HG03039 (cell line): ENCODE measurements around the gene APLN.

Source experiments
- ATAC-seq: cut with Tn5 transposase; IDR thresholded peaks from one replicate; pipeline ENCODE4 v1.9.1; 2021; ENCODE audit warnings: mild to moderate bottlenecking, moderate library complexity; ENCODE audit not compliant: unreplicated experiment

The APLN gene

DNA sequence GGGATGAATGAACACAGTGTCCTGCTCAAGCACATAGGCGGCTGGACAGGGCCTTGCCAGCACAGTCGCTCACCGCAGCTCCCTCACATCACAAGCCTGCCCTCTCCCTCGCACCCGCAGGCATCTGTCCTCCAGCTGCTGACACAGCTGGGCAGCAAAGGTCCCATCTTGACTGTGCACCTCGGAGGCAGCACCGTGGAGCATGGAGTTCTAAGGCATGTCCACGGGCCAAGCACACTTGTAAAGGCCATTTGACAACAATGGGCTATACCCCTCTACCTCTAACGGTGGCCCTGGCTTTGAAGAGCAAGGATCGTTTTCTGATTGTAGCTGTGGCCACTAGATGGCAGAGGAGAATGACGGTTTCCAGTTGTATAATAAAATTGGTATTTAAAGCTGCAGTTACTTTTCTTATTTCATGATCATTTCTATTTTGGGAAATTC is 53.8 kb downstream of the APLN start:
- no peak for ATAC-seq

DNA sequence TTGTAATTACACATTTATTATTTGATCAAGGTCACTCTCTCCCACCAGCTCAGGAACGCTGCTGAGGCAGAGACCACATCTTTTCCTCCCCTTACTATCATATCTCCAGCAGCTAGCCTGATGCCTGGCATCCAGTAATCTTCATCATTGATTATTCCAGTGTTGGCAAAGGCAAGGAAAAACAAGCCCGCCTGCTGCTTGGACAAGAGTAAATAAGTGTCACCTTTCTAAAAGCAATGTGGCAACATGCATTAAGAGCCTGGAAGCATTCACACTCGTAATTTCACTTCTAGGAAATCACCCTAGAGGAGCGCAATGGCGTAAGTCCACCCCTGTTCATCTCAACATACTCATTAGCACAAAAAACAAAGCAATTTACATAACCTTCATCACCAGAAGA is 54.8 kb downstream of the APLN start:
- ATAC-seq = no peak

DNA sequence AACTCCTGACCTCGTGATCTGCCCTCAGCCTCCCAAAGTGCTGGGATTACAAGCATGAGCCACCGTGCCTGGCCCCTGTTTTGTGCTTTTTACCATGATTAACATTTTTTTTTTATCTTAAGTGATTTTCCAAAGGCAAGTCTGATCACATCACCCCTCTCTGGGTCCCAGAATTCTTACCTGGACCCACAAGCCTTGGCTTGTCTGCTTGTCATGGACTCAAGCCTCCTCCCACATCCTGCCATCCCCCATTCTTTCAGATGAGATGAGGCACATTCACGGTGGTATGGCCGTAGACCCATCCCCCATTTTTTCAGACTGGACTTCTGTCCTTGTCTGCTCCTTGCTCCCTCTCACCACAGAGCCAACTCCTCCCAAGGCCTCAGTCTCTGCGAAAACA is 55.3 kb downstream of the APLN start:
- no peak for ATAC-seq

DNA sequence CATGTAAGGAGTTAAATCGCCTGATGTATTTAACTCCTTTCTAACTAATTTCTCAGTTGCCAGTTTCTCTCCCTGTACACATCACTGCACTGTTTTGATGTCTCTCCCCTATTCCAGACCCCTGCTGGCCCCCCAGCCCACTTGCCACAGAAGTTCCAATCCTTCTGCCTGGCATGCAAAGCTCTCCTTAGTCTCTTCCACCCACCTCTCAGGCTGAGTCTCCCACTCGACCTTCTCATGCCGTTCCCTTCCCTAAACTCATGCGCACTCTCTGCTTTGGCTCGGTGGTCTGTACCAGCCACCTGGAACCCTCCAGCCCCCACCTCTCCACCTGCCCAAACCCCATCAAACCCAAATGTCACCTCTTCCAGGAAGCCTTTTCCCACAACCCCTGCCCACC is 56.9 kb downstream of the APLN start:
- no peak for ATAC-seq

DNA sequence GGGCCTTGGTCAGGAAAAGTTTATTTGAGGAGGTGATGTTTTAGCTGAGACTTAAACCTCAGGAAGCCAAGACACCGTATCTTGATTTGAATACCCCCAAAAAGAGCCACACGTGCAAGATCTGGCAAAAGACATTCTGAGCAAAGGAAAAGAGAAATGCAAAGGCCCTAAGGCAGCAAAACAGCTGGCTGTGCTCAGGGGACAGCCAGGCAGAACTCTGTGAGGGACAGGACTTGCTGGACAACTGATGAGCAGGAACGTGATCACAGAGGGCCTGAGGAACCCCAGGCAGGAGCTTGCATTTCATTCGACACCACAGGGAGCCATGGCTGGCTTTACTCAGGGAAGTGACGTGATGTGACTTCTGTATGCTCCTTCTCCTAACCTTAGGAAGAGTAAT is 58.7 kb downstream of the APLN start:
- no peak for ATAC-seq
